H1 (cell line): ENCODE results near the gene DMXL1. TPM values are rescaled to one million over a fixed set of nuclear protein-coding genes. Genes with fewer than 3 reads are reported as not detected.

Experiments
- CTCF ChIA-PET: fragments of 300-600 bp; sonication (Branson Sonifier 250); formaldehyde crosslinking; loops from one replicate; lab custom pipeline; 2021; ENCODE audit not compliant: partially characterized antibody; lab: Charles Lee
- POLR2A ChIA-PET: fragments of 300-600 bp; sonication (Branson Sonifier 250); formaldehyde crosslinking; loops from one replicate; lab custom pipeline; 2021; ENCODE audit warnings: inconsistent platforms; ENCODE audit not compliant: partially characterized antibody; lab: Charles Lee
- DNase-seq, 2 experiments: peaks; one replicate each; pipeline versions ENCODE4 v3.0.0 to v3.0.0-alpha.2; 2010 to 2022; ENCODE audit warnings: low spot score in 2 of 2, low read depth in 1 of 2, mixed read lengths in 1 of 2
- FAIRE-seq: peaks from 2 replicates; lab custom pipeline; 2011; peaks lifted over from hg19 to GRCh38; lab: Jason Lieb, UNC
- H2AFZ ChIP-seq: 2 replicates; pipeline ENCODE4 v1.8.1; 2012; ENCODE audit warnings: low read length, inconsistent platforms
- H2AK5ac ChIP-seq: 2 replicates; pipeline ENCODE4 v1.6.1; 2013; ENCODE audit warnings: low read depth, low read length
- H2BK120ac ChIP-seq: replicated peaks from 2 replicates; pipeline ENCODE3; 2013; ENCODE audit warnings: low read depth, low read length, inconsistent platforms
- H2BK12ac ChIP-seq: 2 replicates; pipeline ENCODE4 v1.6.1; 2013; ENCODE audit warnings: low read depth, low read length
- H2BK15ac ChIP-seq: 2 replicates; pipeline ENCODE4 v1.6.1; 2013; ENCODE audit warnings: low read length
- H2BK20ac ChIP-seq: 2 replicates; pipeline ENCODE4 v1.6.1; 2013; ENCODE audit warnings: low read length
- H2BK5ac ChIP-seq: 2 replicates; pipeline ENCODE4 v1.6.1; 2013; ENCODE audit warnings: low read depth, low read length
- H3K14ac ChIP-seq: 2 replicates; pipeline ENCODE4 v1.6.1; 2013; ENCODE audit warnings: inconsistent platforms; ENCODE audit not compliant: insufficient read length
- H3K18ac ChIP-seq: 2 replicates; pipeline ENCODE4 v1.6.1; 2013; ENCODE audit warnings: low read length; ENCODE audit errors: extremely low read depth
- H3K23ac ChIP-seq: 2 replicates; pipeline ENCODE4 v1.6.1; 2013; ENCODE audit warnings: inconsistent platforms; ENCODE audit not compliant: insufficient read length
- H3K23me2 ChIP-seq: 2 replicates; pipeline ENCODE4 v1.6.1; 2013; ENCODE audit warnings: low read depth, low read length
- H3K27ac ChIP-seq: 2 replicates; pipeline ENCODE4 v1.6.1; 2011; ENCODE audit warnings: low read depth, low read length, inconsistent platforms
- H3K27me3 ChIP-seq, 4 experiments: replicated peaks in 1 of 4; 1 replicate in 1 of 4; 2 replicates in 3 of 4; pipeline versions ENCODE4 v1.6.1 to v1.8.1; 2011 to 2013; ENCODE audit warnings: low read length in 3 of 4, mild to moderate bottlenecking in 3 of 4, inconsistent platforms in 2 of 4, mixed read lengths in 2 of 4, moderate library complexity in 1 of 4; ENCODE audit not compliant: control insufficient read depth in 3 of 4, insufficient read depth in 3 of 4; ENCODE audit errors: extremely low read depth in 1 of 4
- H3K36me3 ChIP-seq, 4 experiments: 2 replicates each; pipeline versions ENCODE4 v1.6.1 to v1.8.1; 2011 to 2013; ENCODE audit warnings: mild to moderate bottlenecking in 4 of 4, low read length in 3 of 4, moderate library complexity in 2 of 4, control low read depth in 1 of 4, inconsistent platforms in 1 of 4; ENCODE audit not compliant: insufficient read depth in 4 of 4, control insufficient read depth in 2 of 4
- H3K4ac ChIP-seq: replicated peaks from 2 replicates; pipeline ENCODE3; 2013; ENCODE audit warnings: low read length, low read depth, mixed read lengths, inconsistent platforms; ENCODE audit not compliant: insufficient read length
- H3K4me1 ChIP-seq, 4 experiments: replicated peaks in 1 of 4; 1 replicate in 1 of 4; 2 replicates in 3 of 4; pipeline versions ENCODE4 v1.6.1 to v1.8.1; 2011 to 2013; ENCODE audit warnings: low read length in 3 of 4, inconsistent platforms in 2 of 4, mixed read lengths in 1 of 4; ENCODE audit not compliant: insufficient read depth in 4 of 4, control insufficient read depth in 3 of 4
- H3K4me2 ChIP-seq, 2 experiments: 2 replicates each; pipeline versions ENCODE4 v1.6.1 to v1.8.1; 2011 to 2013; ENCODE audit warnings: low read depth in 2 of 2, low read length in 2 of 2, control low read depth in 1 of 2, inconsistent platforms in 1 of 2, mild to moderate bottlenecking in 1 of 2; ENCODE audit not compliant: insufficient read depth in 1 of 2
- H3K4me3 ChIP-seq, 4 experiments: fragments of 200-600, 300-600 bp in 1 of 4; sonication (generic), shearing (Covaris generic), sonication (Bioruptor Twin) in 1 of 4; 2 replicates each; pipeline versions ENCODE4 v1.5.1 to v1.8.1; 2011 to 2016; ENCODE audit warnings: low read length in 4 of 4, low read depth in 3 of 4, control low read depth in 2 of 4, inconsistent platforms in 2 of 4, mild to moderate bottlenecking in 2 of 4, mixed read lengths in 1 of 4, moderate library complexity in 1 of 4; ENCODE audit not compliant: insufficient read depth in 2 of 4; ENCODE audit errors: extremely low read depth in 1 of 4
- H3K56ac ChIP-seq: replicated peaks from 2 replicates; pipeline ENCODE3; 2013; ENCODE audit warnings: low read depth, mild to moderate bottlenecking, mixed read lengths, low read length, inconsistent platforms; ENCODE audit not compliant: insufficient read length
- H3K79me1 ChIP-seq: 2 replicates; pipeline ENCODE4 v1.6.1; 2013; ENCODE audit warnings: low read depth, low read length, control low read depth
- H3K79me2 ChIP-seq, 2 experiments: 2 replicates each; pipeline versions ENCODE4 v1.6.1 to v1.8.1; 2012 to 2013; ENCODE audit warnings: low read length in 2 of 2, mild to moderate bottlenecking in 2 of 2, inconsistent platforms in 1 of 2; ENCODE audit not compliant: insufficient read depth in 2 of 2, control insufficient read depth in 1 of 2
- H3K9ac ChIP-seq, 4 experiments: replicated peaks in 1 of 4; 1 replicate in 1 of 4; 2 replicates in 3 of 4; pipeline versions ENCODE4 v1.6.1 to v1.8.1; 2011 to 2013; ENCODE audit warnings: low read depth in 3 of 4, low read length in 3 of 4, control low read depth in 2 of 4, mild to moderate bottlenecking in 2 of 4, moderate library complexity in 2 of 4, inconsistent platforms in 1 of 4; ENCODE audit errors: extremely low read depth in 1 of 4
- H3K9me3 ChIP-seq, 2 experiments: 2 replicates each; pipeline versions ENCODE4 v1.6.1 to v1.8.1; 2012 to 2013; ENCODE audit warnings: mild to moderate bottlenecking in 2 of 2, moderate library complexity in 2 of 2, control low read depth in 1 of 2, inconsistent platforms in 1 of 2, low read depth in 1 of 2, low read length in 1 of 2, mixed read lengths in 1 of 2; ENCODE audit not compliant: insufficient read depth in 2 of 2
- H4K20me1 ChIP-seq, 2 experiments: replicated peaks in 1 of 2; 2 replicates each; pipeline versions ENCODE3 to v1.8.1; 2011 to 2013; ENCODE audit warnings: inconsistent platforms in 2 of 2, low read length in 2 of 2, mild to moderate bottlenecking in 1 of 2; ENCODE audit not compliant: insufficient read depth in 2 of 2, control insufficient read depth in 1 of 2
- H4K5ac ChIP-seq: 2 replicates; pipeline ENCODE4 v1.6.1; 2013; ENCODE audit warnings: low read length, low read depth, mixed read lengths, inconsistent platforms; ENCODE audit not compliant: insufficient read length
- H4K8ac ChIP-seq: 2 replicates; pipeline ENCODE4 v1.8.0; 2013; ENCODE audit warnings: mild to moderate bottlenecking, moderate library complexity, low read length, inconsistent platforms; ENCODE audit not compliant: insufficient read depth; ENCODE audit errors: extremely low read depth
- H4K91ac ChIP-seq: replicated peaks from 2 replicates; pipeline ENCODE3; 2013; ENCODE audit warnings: low read length, mixed read lengths, inconsistent platforms; ENCODE audit not compliant: insufficient read length
- BCL11A ChIP-seq, 2 experiments: IDR thresholded peaks; one replicate each; pipeline ENCODE4 v1.6.1; 2011; ENCODE audit warnings: low read depth in 2 of 2, low read length in 2 of 2, mild to moderate bottlenecking in 2 of 2
- CHD2 ChIP-seq: IDR thresholded peaks from 2 replicates; pipeline ENCODE4 v1.6.1; 2012; ENCODE audit warnings: low read length, improper control_type of control experiment
- CREB1 ChIP-seq: IDR thresholded peaks from 2 replicates; pipeline ENCODE4 v1.6.1; 2012; ENCODE audit warnings: inconsistent platforms
- GTF2F1 ChIP-seq: IDR thresholded peaks from 2 replicates; pipeline ENCODE4 v1.6.1; 2012; ENCODE audit warnings: low read depth, low read length, improper control_type of control experiment, borderline replicate concordance
- KDM1A ChIP-seq: fragments of 200-600, 300-600 bp; sonication (generic); IDR thresholded peaks from 2 replicates; pipeline ENCODE4 v1.7.1; 2016; ENCODE audit warnings: mild to moderate bottlenecking, low read length, borderline replicate concordance
- RXRA ChIP-seq: IDR thresholded peaks from 2 replicates; pipeline ENCODE4 v1.6.1; 2011; ENCODE audit warnings: low read depth, mild to moderate bottlenecking, low read length, moderate library complexity; ENCODE audit not compliant: insufficient read depth
- SIRT6 ChIP-seq: IDR thresholded peaks from one replicate; pipeline ENCODE4 v1.7.1; 2012; ENCODE audit warnings: low read length, inconsistent platforms
- SIX5 ChIP-seq: IDR thresholded peaks from 2 replicates; pipeline ENCODE4 v1.6.1; 2011; ENCODE audit warnings: mild to moderate bottlenecking, low read depth, low read length
- SP2 ChIP-seq: IDR thresholded peaks from 2 replicates; pipeline ENCODE4 v1.6.1; 2012; ENCODE audit warnings: mild to moderate bottlenecking, low read length, inconsistent platforms
- TEAD4 ChIP-seq: IDR thresholded peaks from 2 replicates; pipeline ENCODE4 v1.6.1; 2012; ENCODE audit warnings: low read depth, low read length, inconsistent platforms, mixed read lengths
- WGBS, 2 experiments: shearing (Covaris generic) in 1 of 2; methylation state at CpG; one replicate each; pipeline versions ENCODE4 v1.1.6 to v1.1.7; 2013 to 2015; ENCODE audit warnings: low lambda C conversion rate in 2 of 2, mixed read lengths in 2 of 2, inconsistent platforms in 1 of 2, low coverage in 1 of 2, missing lambda C conversion rate in 1 of 2; ENCODE audit not compliant: insufficient replicate concordance in 2 of 2, insufficient coverage in 1 of 2, insufficient read length in 1 of 2; ENCODE audit errors: extremely low coverage in 1 of 2, missing lambda C conversion rate in 1 of 2; 5-methylcytosine and 5-hydroxymethylcytosine counted together
- polyA plus RNA-seq, 7 experiments: library from polyadenylated mRNA; depleted of rRNA in 3 of 7; stranded (reverse) in 5 of 7; unstranded in 2 of 7; fragments of >200 nt in 5 of 7; fragments of 200-250 nt in 2 of 7; gene quantifications; 1 replicate in 5 of 7; 2 replicates in 1 of 7; 4 replicates in 1 of 7; pipeline versions ENCODE4 v1.2.1 to v1.2.3, GENCODE V29; 2011 to 2013; ENCODE audit warnings: missing spikeins in 2 of 7, mixed read lengths in 2 of 7
- total RNA-seq: library from RNA; stranded (reverse); fragmentation: NEBNext Ultra II Directional; extraction: Animal tissue kit (Norgen Biotek cat#: 25700); gene quantifications from 2 replicates; pipeline ENCODE4 v1.2.1, GENCODE V29; 2021
- TF ChIP-seq, protein P1 (sequence below): IDR thresholded peaks from 2 replicates; pipeline ENCODE4 v1.6.1; 2012; ENCODE audit warnings: inconsistent platforms

DMXL1 gene
- total and polyA plus RNA-seq, 2 of the 8 experiments (the other 6 are each of a cell fraction or from before 2014, with no cell fraction given): 10.1 to 43.9 TPM

DNA sequence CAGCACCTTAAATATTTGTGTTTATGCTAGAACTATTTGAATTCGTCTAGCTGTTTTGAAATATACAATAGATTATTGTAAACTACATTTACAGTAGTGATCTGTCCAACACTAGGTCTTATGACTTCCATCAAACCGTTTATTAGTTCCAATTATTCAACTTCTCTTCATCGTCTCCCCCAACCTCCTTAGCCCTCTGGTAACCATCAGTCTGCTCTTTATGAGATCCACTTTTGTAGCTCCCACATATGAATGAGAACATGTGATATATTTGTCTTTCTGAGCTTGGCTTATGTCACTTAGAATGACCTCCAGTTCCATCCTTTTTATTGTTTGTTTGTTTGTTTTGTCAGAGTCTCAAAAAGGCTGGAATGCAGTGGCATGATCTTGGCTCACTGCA is 11.8 kb downstream of the DMXL1 start:
- no peak overlapping the region for H3K18ac ChIP-seq
- H4K91ac ChIP-seq: no peak overlapping the region
- H3K79me2 ChIP-seq: peaks cover 3 to 85% of the 10 kb centered on the region in 2 experiments; a peak in 2 of 4 replicates
- no peaks in the 10 kb centered on the region for H3K27me3 ChIP-seq
- no peak overlapping the region for H3K27ac ChIP-seq
- DNase-seq (no peak), FAIRE-seq (no peak)
- H3K79me1 ChIP-seq: no peaks in the 10 kb centered on the region
- H3K9ac ChIP-seq: no peak overlapping the region
- H3K36me3 ChIP-seq: peaks cover 0 to 4% (median 0%) of the 10 kb centered on the region in 4 experiments; a peak in 2 of 8 replicates
- no peak overlapping the region for H3K4ac ChIP-seq
- no peak overlapping the region for H3K4me3 ChIP-seq
- no peak overlapping the region for H3K23ac ChIP-seq
- H3K4me2 ChIP-seq: no peak overlapping the region
- POLR2A ChIA-PET: interaction anchor here (0.6 to 1.1 kb wide), 2 partner anchors 12 to 17 kb away, joined by 3 to 4 read pairs; partner anchors contain the start of gene DMXL1
- peaks cover 2 to 3% of the 10 kb centered on the region in 2 experiments; a peak in 1 of 4 replicates for H3K9me3 ChIP-seq
- no peak overlapping the region for H2AFZ ChIP-seq
- no peak overlapping the region for H4K5ac ChIP-seq
- no peak overlapping the region for H3K56ac ChIP-seq
- CTCF ChIA-PET: interaction anchor here (0.9 to 1.6 kb wide), 3 partner anchors 14 to 269 kb away, joined by 3 read pairs; no protein-coding TSS in a partner anchor
- no peak overlapping the region for H4K8ac ChIP-seq
- no peak overlapping the region; the same call in 1 of the 2 replicates for H2AK5ac ChIP-seq
- H3K14ac ChIP-seq: no peak overlapping the region
- H2BK20ac ChIP-seq: no peak overlapping the region
- H2BK15ac ChIP-seq: no peak overlapping the region
- no peak overlapping the region for H2BK120ac ChIP-seq
- peaks cover 8 to 26% (median 11%) of the 10 kb centered on the region in 4 experiments for H3K4me1 ChIP-seq
- no peak overlapping the region; the same call in 1 of the 2 replicates for H2BK12ac ChIP-seq
- no peaks in the 10 kb centered on the region for H3K23me2 ChIP-seq
- TF ChIP-seq SIRT6: no peak
- no peak for TF ChIP-seq KDM1A
- TF ChIP-seq TEAD4: no peak
- TF ChIP-seq, protein P1, sequence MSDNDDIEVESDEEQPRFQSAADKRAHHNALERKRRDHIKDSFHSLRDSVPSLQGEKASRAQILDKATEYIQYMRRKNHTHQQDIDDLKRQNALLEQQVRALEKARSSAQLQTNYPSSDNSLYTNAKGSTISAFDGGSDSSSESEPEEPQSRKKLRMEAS: no peak
- TF ChIP-seq RXRA: no peak
- no peak for TF ChIP-seq SP2
- no peak for TF ChIP-seq BCL11A (IDR thresholded peaks at IDR 0.05; ENCODE audit: low read depth in 2 of 2, low read length in 2 of 2)
- TF ChIP-seq CHD2: no peak
- TF ChIP-seq GTF2F1: no peak
- TF ChIP-seq CREB1: no peak
- TF ChIP-seq SIX5: no peak
- no peaks in the 10 kb centered on the region for H4K20me1 ChIP-seq
- WGBS, 2 experiments: 88% methylated on average over 3 of the region's 3 CpGs; no CpG with 5 or more reads in 1 of the 2 experiments
- peak overlapping the region; percentile 31; the same call in 1 of the 2 replicates for H2BK5ac ChIP-seq
